Measurements from ENCODE around the gene PDE7B.

DNA sequence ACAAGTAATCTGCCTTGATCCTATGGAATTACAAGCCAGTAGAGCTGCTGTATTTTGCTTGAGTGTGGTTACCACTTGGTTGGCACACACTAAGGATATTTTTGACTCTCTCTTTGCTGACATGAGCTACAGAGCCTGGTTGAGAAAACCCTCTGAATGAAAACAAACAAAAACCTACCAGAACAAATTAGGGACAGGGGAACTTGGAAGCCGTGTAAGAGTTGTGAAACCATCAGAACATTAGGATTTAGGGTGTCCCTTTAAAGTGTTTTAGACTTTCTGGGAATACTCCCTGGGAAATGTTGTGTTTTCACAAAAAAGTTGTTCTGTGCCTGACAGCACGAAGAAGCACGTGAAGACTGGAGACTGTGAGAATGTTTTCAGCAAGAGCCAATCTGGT is 20.5 kb upstream of the PDE7B start:
- TF ChIP-seq POLR2A (IDR thresholded peaks at IDR 0.05; ENCODE audit: low read depth), result no peak
- TF ChIP-seq, protein P1, sequence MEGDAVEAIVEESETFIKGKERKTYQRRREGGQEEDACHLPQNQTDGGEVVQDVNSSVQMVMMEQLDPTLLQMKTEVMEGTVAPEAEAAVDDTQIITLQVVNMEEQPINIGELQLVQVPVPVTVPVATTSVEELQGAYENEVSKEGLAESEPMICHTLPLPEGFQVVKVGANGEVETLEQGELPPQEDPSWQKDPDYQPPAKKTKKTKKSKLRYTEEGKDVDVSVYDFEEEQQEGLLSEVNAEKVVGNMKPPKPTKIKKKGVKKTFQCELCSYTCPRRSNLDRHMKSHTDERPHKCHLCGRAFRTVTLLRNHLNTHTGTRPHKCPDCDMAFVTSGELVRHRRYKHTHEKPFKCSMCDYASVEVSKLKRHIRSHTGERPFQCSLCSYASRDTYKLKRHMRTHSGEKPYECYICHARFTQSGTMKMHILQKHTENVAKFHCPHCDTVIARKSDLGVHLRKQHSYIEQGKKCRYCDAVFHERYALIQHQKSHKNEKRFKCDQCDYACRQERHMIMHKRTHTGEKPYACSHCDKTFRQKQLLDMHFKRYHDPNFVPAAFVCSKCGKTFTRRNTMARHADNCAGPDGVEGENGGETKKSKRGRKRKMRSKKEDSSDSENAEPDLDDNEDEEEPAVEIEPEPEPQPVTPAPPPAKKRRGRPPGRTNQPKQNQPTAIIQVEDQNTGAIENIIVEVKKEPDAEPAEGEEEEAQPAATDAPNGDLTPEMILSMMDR (IDR thresholded peaks at IDR 0.05), result no peak
